HepG2 (cell line): ENCODE measurements around the gene SLC2A10. TPM values are rescaled to one million over a fixed set of nuclear protein-coding genes. Genes with fewer than 3 reads are reported as not detected.

Experiments
- ARID2 ChIP-seq: sonication (generic); formaldehyde crosslinking; IDR thresholded peaks from 2 replicates; pipeline ENCODE4 v1.8.1; 2022; ENCODE audit warnings: mild to moderate bottlenecking, missing genetic modification reagents, borderline replicate concordance
- ATAD3A ChIP-seq: sonication (generic); formaldehyde crosslinking; IDR thresholded peaks from 2 replicates; pipeline ENCODE4 v1.4.0; 2020; ENCODE audit warnings: missing genetic modification reagents
- FLYWCH1 ChIP-seq: sonication (generic); formaldehyde crosslinking; IDR thresholded peaks from 2 replicates; pipeline ENCODE4 v1.8.1; 2023; ENCODE audit warnings: mild to moderate bottlenecking, missing genetic modification reagents
- GFI1 ChIP-seq: sonication (generic); formaldehyde crosslinking; IDR thresholded peaks from 2 replicates; pipeline ENCODE4 v1.5.0; 2020; ENCODE audit warnings: missing genetic modification reagents, mild to moderate bottlenecking, borderline replicate concordance
- GMEB2 ChIP-seq: IDR thresholded peaks from 2 replicates; pipeline ENCODE4 v1.6.1; 2016; ENCODE audit warnings: missing biosample characterization, missing genetic modification reagents, low read depth
- ISX ChIP-seq: sonication (generic); formaldehyde crosslinking; conservative IDR thresholded peaks from 2 replicates; pipeline ENCODE4 v1.5.0; 2020; ENCODE audit warnings: missing genetic modification reagents
- MAF1 ChIP-seq: sonication (generic); formaldehyde crosslinking; IDR thresholded peaks from 2 replicates; pipeline ENCODE4 v1.5.0; 2020; ENCODE audit warnings: missing genetic modification reagents, borderline replicate concordance
- PHF20 ChIP-seq: sonication (generic); formaldehyde crosslinking; IDR thresholded peaks from 2 replicates; pipeline ENCODE4 v1.5.0; 2020; ENCODE audit warnings: mild to moderate bottlenecking, missing genetic modification reagents
- PRMT3 ChIP-seq: sonication (generic); formaldehyde crosslinking; IDR thresholded peaks from 2 replicates; pipeline ENCODE4 v1.8.1; 2022; ENCODE audit warnings: low read depth, mild to moderate bottlenecking, moderate library complexity, missing genetic modification reagents, borderline replicate concordance
- RBAK ChIP-seq: sonication (generic); formaldehyde crosslinking; IDR thresholded peaks from 2 replicates; pipeline ENCODE4 v1.5.1; 2020; ENCODE audit warnings: mild to moderate bottlenecking, missing genetic modification reagents
- SALL1 ChIP-seq: sonication (generic); formaldehyde crosslinking; IDR thresholded peaks from 2 replicates; pipeline ENCODE4 v1.8.0; 2022; ENCODE audit warnings: mild to moderate bottlenecking, missing genetic modification reagents
- SNAPC4 ChIP-seq: sonication (generic); formaldehyde crosslinking; IDR thresholded peaks from 2 replicates; pipeline ENCODE4 v1.4.0; 2020; ENCODE audit warnings: mild to moderate bottlenecking, missing genetic modification reagents
- SOX13 ChIP-seq, 3 experiments: fragments of 450-650 bp in 1 of 3; sonication (generic) in 1 of 3; formaldehyde crosslinking in 1 of 3; IDR thresholded peaks in 2 of 3; conservative IDR thresholded peaks in 1 of 3; 2 replicates each; pipeline versions ENCODE4 v1.5.0 to v1.6.1; 2016 to 2020; ENCODE audit warnings: antibody characterized with exemption in 1 of 3, mild to moderate bottlenecking in 1 of 3, missing compliant biosample characterization in 1 of 3, missing genetic modification reagents in 1 of 3, moderate library complexity in 1 of 3
- TOPORS ChIP-seq: sonication (generic); formaldehyde crosslinking; IDR thresholded peaks from 2 replicates; pipeline ENCODE4 v1.8.0; 2023; ENCODE audit warnings: mild to moderate bottlenecking, missing genetic modification reagents
- UBTF ChIP-seq: sonication (generic); formaldehyde crosslinking; IDR thresholded peaks from 2 replicates; pipeline ENCODE4 v1.4.0; 2020; ENCODE audit warnings: mild to moderate bottlenecking, missing genetic modification reagents
- ZC3H4 ChIP-seq: sonication (generic); formaldehyde crosslinking; IDR thresholded peaks from 2 replicates; pipeline ENCODE4 v1.4.0; 2020; ENCODE audit warnings: missing genetic modification reagents, borderline replicate concordance
- ZFP41 ChIP-seq: sonication (generic); formaldehyde crosslinking; IDR thresholded peaks from 2 replicates; pipeline ENCODE4 v1.4.0; 2020; ENCODE audit warnings: mild to moderate bottlenecking, missing genetic modification reagents, borderline replicate concordance
- ZNF205 ChIP-seq: IDR thresholded peaks from 2 replicates; pipeline ENCODE4 v1.6.1; 2018; ENCODE audit warnings: missing biosample characterization, missing genetic modification reagents
- ZNF343 ChIP-seq: sonication (generic); formaldehyde crosslinking; IDR thresholded peaks from 2 replicates; pipeline ENCODE4 v1.4.0; 2020; ENCODE audit warnings: mild to moderate bottlenecking, missing genetic modification reagents
- ZNF414 ChIP-seq: sonication (generic); formaldehyde crosslinking; IDR thresholded peaks from 2 replicates; pipeline ENCODE4 v1.5.0; 2020; ENCODE audit warnings: missing genetic modification reagents
- ZNF780A ChIP-seq: sonication (generic); formaldehyde crosslinking; IDR thresholded peaks from 2 replicates; pipeline ENCODE4 v1.8.0; 2022; ENCODE audit warnings: mild to moderate bottlenecking, missing genetic modification reagents, moderate library complexity
- polyA plus RNA-seq, 8 experiments: library from polyadenylated mRNA; depleted of rRNA in 3 of 8; stranded (reverse) in 7 of 8; unstranded in 1 of 8; fragments of >200 nt; fragmentation: Illumina TruSeq in 4 of 8; extraction: Trizol in 4 of 8; gene quantifications; 2 replicates each; pipeline versions ENCODE4 v1.2.1 to v1.2.3, GENCODE V29; 2011 to 2016; ENCODE audit warnings: low read depth in 4 of 8, missing spikeins in 1 of 8, mixed read lengths in 1 of 8; ENCODE audit not compliant: insufficient read depth in 1 of 8
- total RNA-seq, 5 experiments: library from RNA; depleted of rRNA; stranded (reverse); fragments of >200 nt; fragmentation: Illumina TruSeq; extraction: Trizol; gene quantifications; 2 replicates each; pipeline ENCODE4 v1.2.3, GENCODE V29; 2016; ENCODE audit warnings: low read depth in 1 of 5

Gene SLC2A10
- total and polyA plus RNA-seq, 2 of the 13 experiments (the other 11 are each of a cell fraction or from before 2014, with no cell fraction given) = 16.0 to 18.4 TPM

- TF ChIP-seq MAF1 (CRISPR knock-in tag) = no peak
- no peak for TF ChIP-seq ZNF414 (CRISPR knock-in tag)
- TF ChIP-seq ZNF205 (CRISPR knock-in tag) = no peak
- no peak for TF ChIP-seq GMEB2 (CRISPR knock-in tag)
- 0 out of 2 replicates have a peak, but pooled peaks have one; percentile 23 for TF ChIP-seq PHF20 (CRISPR knock-in tag)
- TF ChIP-seq SNAPC4 = no peak
- no peak for TF ChIP-seq SALL1 (CRISPR knock-in tag)
- no peak for TF ChIP-seq ZNF780A (CRISPR knock-in tag)
- no peak for TF ChIP-seq SOX13 (IDR thresholded peaks at IDR 0.05)
- TF ChIP-seq SOX13 (CRISPR knock-in tag; conservative IDR thresholded peaks at IDR 0.05 in 1 of 2, IDR thresholded peaks at IDR 0.05 in 1 of 2) = no peak
- TF ChIP-seq ISX (CRISPR knock-in tag) = no peak
- no peak for TF ChIP-seq FLYWCH1
- no peak for TF ChIP-seq ZC3H4 (CRISPR knock-in tag)
- TF ChIP-seq GFI1 (CRISPR knock-in tag) = no peak
- TF ChIP-seq ATAD3A (CRISPR knock-in tag) = no peak
- TF ChIP-seq ZFP41 = no peak
- TF ChIP-seq RBAK (CRISPR knock-in tag) = no peak
- no peak for TF ChIP-seq ARID2
- TF ChIP-seq TOPORS (CRISPR knock-in tag) = no peak
- TF ChIP-seq PRMT3 (CRISPR knock-in tag) = no peak
- 0 out of 2 replicates have a peak, but pooled peaks have one; percentile 26 for TF ChIP-seq UBTF
- TF ChIP-seq ZNF343 (CRISPR knock-in tag) = no peak
Measured at GRCh38 chr20:46672543-46673148, 36.8 kb upstream of the SLC2A10 start (continued).
